GM18909 (cell line): ENCODE results near the gene FARS2.
"Not testable (repeated sequence)": the region's sequence is repeated elsewhere in the genome, so short reads cannot be mapped to it uniquely, and the experiment has no call there.

Experiments
- ATAC-seq: cut with Tn5 transposase; IDR thresholded peaks from one replicate; pipeline ENCODE4 v1.9.1; 2021; ENCODE audit warnings: mild to moderate bottlenecking; ENCODE audit not compliant: unreplicated experiment, poor library complexity

The FARS2 gene

GRCh38 chr6:5644523-5645185, 383.3 kb downstream of the FARS2 start:
- no peak for ATAC-seq

- ATAC-seq: no peak
These were observed 384.3 kb downstream of the FARS2 start for GRCh38 chr6:5645328-5646290.

GRCh38 chr6:5652406-5653137, 391.3 kb downstream of the FARS2 start:
- ATAC-seq: no peak

- ATAC-seq: no peak
These were observed 392.5 kb downstream of the FARS2 start for GRCh38 chr6:5653801-5654200.

- no peak for ATAC-seq
These were observed 394.9 kb downstream of the FARS2 start for GRCh38 chr6:5656226-5656625.

- ATAC-seq: not testable (repeated sequence)
These were observed 395.4 kb downstream of the FARS2 start for GRCh38 chr6:5656695-5657094.

DNA sequence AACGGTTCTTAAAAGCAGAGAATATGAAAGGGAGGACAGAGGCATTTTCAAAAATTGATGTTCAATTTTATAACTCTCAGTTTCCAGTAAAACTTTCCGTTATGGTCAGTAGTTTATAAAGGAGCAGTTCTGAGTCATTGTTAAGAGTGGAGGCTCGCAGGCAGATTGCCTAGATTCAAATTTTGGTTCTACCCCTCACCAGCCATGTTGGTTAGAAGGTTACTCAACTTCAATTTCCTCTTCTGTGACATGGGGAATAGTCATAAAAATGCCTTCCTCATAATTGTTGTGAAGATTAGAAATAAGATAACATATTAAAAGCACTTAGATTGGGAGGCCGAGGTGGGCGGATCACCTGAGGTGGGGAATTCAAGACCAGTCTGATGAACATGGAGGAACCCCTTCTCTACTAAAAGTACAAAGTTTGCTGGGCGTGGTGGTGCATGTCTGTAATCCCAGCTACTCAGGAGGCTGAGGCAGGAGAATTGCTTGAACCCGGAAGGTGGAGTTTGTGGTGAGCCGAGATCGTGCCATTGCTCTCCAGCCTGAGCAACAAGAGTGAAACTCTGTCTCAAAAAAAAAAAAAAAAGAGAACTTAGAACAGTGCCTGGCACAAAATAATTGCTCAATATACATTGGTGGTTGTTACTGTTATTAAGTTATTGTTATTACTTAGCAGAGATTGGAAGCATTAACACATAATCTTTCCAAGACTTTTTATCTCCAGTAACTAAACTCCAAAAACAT, 396.5 kb downstream of the FARS2 start:
- ATAC-seq: no peak

GRCh38 chr6:5659467-5659866, 398.2 kb downstream of the FARS2 start:
- ATAC-seq: no peak

DNA sequence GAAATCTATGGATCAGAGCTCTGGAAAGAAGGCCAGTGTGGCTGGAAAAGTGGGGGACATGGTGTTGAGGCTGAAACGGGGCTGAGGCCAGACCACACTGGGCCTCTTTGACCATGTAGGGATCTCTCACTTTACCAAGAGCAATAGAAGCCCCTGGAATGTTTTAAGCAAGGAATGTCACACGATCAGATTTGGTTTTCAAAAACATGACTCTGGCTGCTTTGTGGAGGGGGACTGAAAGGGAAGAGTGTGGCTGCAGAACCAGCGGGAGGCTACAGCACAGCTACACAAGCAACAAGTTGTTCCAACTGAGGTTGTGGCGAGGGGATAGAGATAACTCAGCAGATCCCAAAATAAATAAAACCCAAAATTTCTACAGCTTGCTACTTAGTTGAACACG, 399.5 kb downstream of the FARS2 start:
- no peak for ATAC-seq

GRCh38 chr6:5662797-5663196, 401.5 kb downstream of the FARS2 start:
- no peak for ATAC-seq

- no peak for ATAC-seq
These were observed 401.9 kb downstream of the FARS2 start for GRCh38 chr6:5663259-5663658.

DNA sequence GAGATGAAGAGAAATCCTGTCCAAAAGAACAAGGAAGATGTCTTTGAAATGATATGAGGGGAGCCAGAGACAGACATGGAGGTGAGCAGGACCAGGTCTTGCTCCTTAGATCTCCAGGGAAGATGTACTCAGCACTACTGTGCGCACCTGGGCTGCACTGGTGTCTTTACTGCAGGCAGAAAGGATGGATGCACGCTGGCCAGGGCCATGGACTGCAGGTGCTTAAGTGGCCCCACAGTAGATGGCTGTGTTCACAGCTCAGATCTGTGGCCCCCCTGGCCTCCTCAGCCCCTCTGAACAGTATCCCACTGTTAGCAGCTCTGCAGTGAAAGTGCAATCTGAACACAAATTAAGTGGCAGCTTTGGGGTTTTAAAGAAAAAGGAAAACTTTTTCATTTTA, 402.4 kb downstream of the FARS2 start:
- ATAC-seq: no peak

GRCh38 chr6:5664149-5664548, 402.8 kb downstream of the FARS2 start:
- no peak for ATAC-seq

DNA sequence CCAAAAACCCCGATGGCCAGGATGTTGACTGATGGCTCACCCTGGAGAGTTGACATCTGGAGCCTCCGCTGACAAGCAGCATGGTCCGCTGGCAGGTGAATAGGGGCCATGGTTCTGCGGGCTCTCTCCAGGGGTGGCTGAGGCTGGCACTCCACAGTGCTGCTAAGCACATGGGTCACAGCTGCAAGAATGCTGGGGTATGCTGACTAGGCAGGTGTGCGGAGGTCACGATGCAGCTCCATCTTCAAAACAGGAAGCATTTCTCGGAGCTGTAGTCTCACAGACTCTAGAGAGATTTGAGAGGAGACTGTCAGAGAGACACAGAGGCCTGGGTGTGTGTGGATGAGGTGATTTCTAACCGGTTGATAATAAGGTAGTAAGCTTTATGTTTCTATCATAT, 403.9 kb downstream of the FARS2 start:
- ATAC-seq: no peak

DNA sequence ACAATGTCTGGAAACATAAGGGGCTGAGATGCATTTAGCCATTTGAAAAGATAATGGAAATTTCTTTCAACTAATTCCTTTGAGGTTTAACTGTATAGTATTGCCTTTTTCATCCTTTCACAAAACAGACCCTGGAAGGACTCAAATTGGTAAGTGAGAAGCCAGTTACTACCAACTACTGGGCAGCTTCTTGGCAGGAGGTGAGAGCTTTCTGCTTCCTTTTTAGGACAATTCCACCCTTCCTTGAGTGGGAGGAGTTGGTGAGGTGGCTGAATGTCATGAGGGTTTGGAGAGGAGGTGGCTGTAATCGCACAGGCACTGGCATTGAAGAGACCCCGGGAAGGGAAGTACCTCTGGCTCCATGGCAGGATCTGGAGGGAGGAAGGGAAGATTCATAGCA, 404.4 kb downstream of the FARS2 start:
- no peak for ATAC-seq

- no peak for ATAC-seq
These were observed 405.4 kb downstream of the FARS2 start for GRCh38 chr6:5666695-5667094.

DNA sequence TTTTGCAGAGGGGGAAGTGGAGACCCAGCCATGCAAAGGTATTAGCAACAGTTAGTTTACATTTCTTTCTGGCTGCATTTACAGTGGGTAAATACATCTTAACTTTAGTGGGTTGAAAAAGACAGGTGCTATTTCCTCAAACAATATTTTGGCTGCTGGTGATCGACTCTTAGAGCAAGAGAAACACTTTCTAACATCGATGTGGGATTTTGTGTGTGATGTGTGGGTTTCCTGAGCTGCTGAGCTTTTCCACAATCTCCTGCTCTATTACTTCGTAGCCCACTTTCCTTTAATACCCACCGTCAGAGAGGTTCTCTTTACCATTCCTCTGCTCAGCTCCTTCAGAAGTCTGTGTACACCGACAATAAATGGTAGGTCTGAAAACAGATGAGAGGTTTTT, 406.4 kb downstream of the FARS2 start:
- ATAC-seq: no peak

- no peak for ATAC-seq
These were observed 409.1 kb downstream of the FARS2 start for GRCh38 chr6:5670381-5670780.

GRCh38 chr6:5670811-5671561, 409.7 kb downstream of the FARS2 start:
- ATAC-seq: peak; percentile 50
